ENCODE results near the gene DSCAML1. TPM values are rescaled to one million over a fixed set of nuclear protein-coding genes. Genes with fewer than 3 reads are reported as not detected.

DSCAML1 gene
- total RNA-seq, 2 experiments from 2014 or later = not detected

- CTCF ChIA-PET (ENCODE audit: unreplicated experiment) = no interaction called here
- no peak overlapping the region for H2AFZ ChIP-seq (ENCODE audit: low read length)
- H3K27ac ChIP-seq (ENCODE audit: low read depth, low read length, poor library complexity, severe bottlenecking) = no peak overlapping the region
- no TSS peak for BruUV-seq (replicated peaks)
- H3K4me1 ChIP-seq (ENCODE audit: insufficient read depth, low read length, poor library complexity, severe bottlenecking) = no peaks in the 10 kb centered on the region
- no peaks in the 10 kb centered on the region for H3K9me3 ChIP-seq (ENCODE audit: low read length)
- H3K79me2 ChIP-seq (ENCODE audit: insufficient read depth, low read depth, low read length) = no peaks in the 10 kb centered on the region
- no peak for DNase-seq (ENCODE audit: low spot score)
- POLR2A ChIA-PET = no interaction called here
- no peak overlapping the region for H3K4me3 ChIP-seq (ENCODE audit: low read depth, low read length, poor library complexity, severe bottlenecking)
- intact Hi-C loops (cut with micrococcal nuclease; ENCODE audit: unreplicated experiment) = no loop called here
- no peaks in the 10 kb centered on the region for H3K9me2 ChIP-seq (ENCODE audit: insufficient read depth, low read length)
- no peaks in the 10 kb centered on the region for H4K20me1 ChIP-seq (ENCODE audit: insufficient read depth, low read length)
- no peak overlapping the region for H3K4me2 ChIP-seq (ENCODE audit: low read length)
- no peaks in the 10 kb centered on the region for H3K36me3 ChIP-seq (ENCODE audit: insufficient read depth, low read length)
- TF ChIP-seq EZH2phosphoT487 (IDR thresholded peaks at IDR 0.05; ENCODE audit: borderline replicate concordance, low read depth, low read length) (no peak), CTCF (conservative IDR thresholded peaks at IDR 0.05; ENCODE audit: low read length) (no peak)
Measured at GRCh38 chr11:117603932-117604331, 193.1 kb downstream of the DSCAML1 start.

GRCh38 chr11:117601006-117601708, 195.9 kb downstream of the DSCAML1 start:
- Histone ChIP-seq H2AFZ (ENCODE audit: low read length) (no peak overlapping the region), H3K27ac (ENCODE audit: low read depth, low read length, poor library complexity, severe bottlenecking) (no peak overlapping the region), H3K4me3 (ENCODE audit: low read depth, low read length, poor library complexity, severe bottlenecking) (no peak overlapping the region), H3K79me2 (ENCODE audit: insufficient read depth, low read depth, low read length) (no peaks in the 10 kb centered on the region), H3K36me3 (ENCODE audit: insufficient read depth, low read length) (no peaks in the 10 kb centered on the region), H3K4me2 (ENCODE audit: low read length) (no peak overlapping the region), H4K20me1 (ENCODE audit: insufficient read depth, low read length) (no peaks in the 10 kb centered on the region), H3K4me1 (ENCODE audit: insufficient read depth, low read length, poor library complexity, severe bottlenecking) (no peaks in the 10 kb centered on the region), H3K9me2 (ENCODE audit: insufficient read depth, low read length) (no peaks in the 10 kb centered on the region), H3K9me3 (ENCODE audit: low read length) (no peaks in the 10 kb centered on the region)
- ChIA-PET CTCF (ENCODE audit: unreplicated experiment) (interaction anchor here (0.6 kb wide), 1 partner anchor 260 kb away, joined by 3 read pairs; no protein-coding TSS in a partner anchor), POLR2A (interaction anchor here (0.6 kb wide), 2 partner anchors 1088 to 1436 kb away, joined by 3 to 6 read pairs; no protein-coding TSS in a partner anchor)
- no peak for DNase-seq (ENCODE audit: low spot score)
- BruUV-seq (replicated peaks) = no TSS peak
- no peak for TF ChIP-seq CTCF (conservative IDR thresholded peaks at IDR 0.05; ENCODE audit: low read length)
- no peak for TF ChIP-seq EZH2phosphoT487 (IDR thresholded peaks at IDR 0.05; ENCODE audit: borderline replicate concordance, low read depth, low read length)
- intact Hi-C loops (cut with micrococcal nuclease; ENCODE audit: unreplicated experiment) = no loop called here

- BruUV-seq (replicated peaks) = no TSS peak
- POLR2A ChIA-PET = no interaction called here
- H3K36me3 ChIP-seq (ENCODE audit: insufficient read depth, low read length) = no peaks in the 10 kb centered on the region
- H3K4me1 ChIP-seq (ENCODE audit: insufficient read depth, low read length, poor library complexity, severe bottlenecking) = no peaks in the 10 kb centered on the region
- H3K27ac ChIP-seq (ENCODE audit: low read depth, low read length, poor library complexity, severe bottlenecking) = no peak overlapping the region
- no peak overlapping the region for H3K4me3 ChIP-seq (ENCODE audit: low read depth, low read length, poor library complexity, severe bottlenecking)
- no peaks in the 10 kb centered on the region for H3K9me2 ChIP-seq (ENCODE audit: insufficient read depth, low read length)
- H3K9me3 ChIP-seq (ENCODE audit: low read length) = no peaks in the 10 kb centered on the region
- H2AFZ ChIP-seq (ENCODE audit: low read length) = no peak overlapping the region
- CTCF ChIA-PET (ENCODE audit: unreplicated experiment) = no interaction called here
- TF ChIP-seq EZH2phosphoT487 (IDR thresholded peaks at IDR 0.05; ENCODE audit: borderline replicate concordance, low read depth, low read length) (no peak), CTCF (conservative IDR thresholded peaks at IDR 0.05; ENCODE audit: low read length) (no peak)
- DNase-seq (ENCODE audit: low spot score) = no peak
- H3K4me2 ChIP-seq (ENCODE audit: low read length) = no peak overlapping the region
- intact Hi-C loops (cut with micrococcal nuclease; ENCODE audit: unreplicated experiment) = no loop called here
- H3K79me2 ChIP-seq (ENCODE audit: insufficient read depth, low read depth, low read length) = no peaks in the 10 kb centered on the region
- no peaks in the 10 kb centered on the region for H4K20me1 ChIP-seq (ENCODE audit: insufficient read depth, low read length)
Measured at GRCh38 chr11:117600234-117600783, 196.7 kb downstream of the DSCAML1 start.

Measured in OCI-LY7 (cell line).